Activated T-helper 1 cell treated with anti-CD3 and anti-CD28 coated beads, Interleukin-12 subunit alpha, Interleukin-12 subunit beta, Interleukin-2, Interleukin-4 antibody, amounts not matched to agents 30 ng/mL and 10 ng/mL and 1 ng/mL, durations not matched to agents 14 hours and 24 hours and 36 hours (primary cell): ENCODE results near the gene CACNA1H. TPM values are rescaled to one million over a fixed set of nuclear protein-coding genes. Genes with fewer than 3 reads are reported as not detected.
"Not testable (repeated sequence)": the region's sequence is repeated elsewhere in the genome, so short reads cannot be mapped to it uniquely, and the experiment has no call there.

Experiments used
- DNase-seq: peaks from one replicate; pipeline ENCODE4 v3.0.0; 2021; ENCODE audit warnings: low spot score
- H3K27ac Mint-ChIP-seq: one replicate; pipeline ENCODE4 v1.8.0; 2021; ENCODE audit warnings: mild to moderate bottlenecking, mixed read lengths
- H3K27me3 Mint-ChIP-seq: one replicate; pipeline ENCODE4 v1.8.0; 2022; ENCODE audit warnings: mild to moderate bottlenecking, moderate library complexity, mixed read lengths; ENCODE audit not compliant: insufficient read depth
- H3K36me3 Mint-ChIP-seq: one replicate; pipeline ENCODE4 v1.8.0; 2021; ENCODE audit warnings: low read depth, mixed read lengths
- H3K4me1 Mint-ChIP-seq: one replicate; pipeline ENCODE4 v1.8.0; 2021; ENCODE audit warnings: low read depth, mixed read lengths
- H3K4me3 Mint-ChIP-seq: one replicate; pipeline ENCODE4 v1.8.0; 2021; ENCODE audit warnings: mild to moderate bottlenecking, moderate library complexity, mixed read lengths
- H3K9me3 Mint-ChIP-seq: one replicate; pipeline ENCODE4 v1.8.0; 2021; ENCODE audit warnings: mixed read lengths
- intact Hi-C: fragments of 100-400 bp; cut with micrococcal nuclease; formaldehyde crosslinking; loops from one replicate; pipeline ENCODE4 v1.15.1; 2024
- total RNA-seq: library from RNA; stranded (reverse); gene quantifications from 2 replicates; pipeline ENCODE4 v1.2.3, GENCODE V29; 2022

CACNA1H gene
- total RNA-seq, 1 donor from 2014 or later, result 0.18 TPM

DNA sequence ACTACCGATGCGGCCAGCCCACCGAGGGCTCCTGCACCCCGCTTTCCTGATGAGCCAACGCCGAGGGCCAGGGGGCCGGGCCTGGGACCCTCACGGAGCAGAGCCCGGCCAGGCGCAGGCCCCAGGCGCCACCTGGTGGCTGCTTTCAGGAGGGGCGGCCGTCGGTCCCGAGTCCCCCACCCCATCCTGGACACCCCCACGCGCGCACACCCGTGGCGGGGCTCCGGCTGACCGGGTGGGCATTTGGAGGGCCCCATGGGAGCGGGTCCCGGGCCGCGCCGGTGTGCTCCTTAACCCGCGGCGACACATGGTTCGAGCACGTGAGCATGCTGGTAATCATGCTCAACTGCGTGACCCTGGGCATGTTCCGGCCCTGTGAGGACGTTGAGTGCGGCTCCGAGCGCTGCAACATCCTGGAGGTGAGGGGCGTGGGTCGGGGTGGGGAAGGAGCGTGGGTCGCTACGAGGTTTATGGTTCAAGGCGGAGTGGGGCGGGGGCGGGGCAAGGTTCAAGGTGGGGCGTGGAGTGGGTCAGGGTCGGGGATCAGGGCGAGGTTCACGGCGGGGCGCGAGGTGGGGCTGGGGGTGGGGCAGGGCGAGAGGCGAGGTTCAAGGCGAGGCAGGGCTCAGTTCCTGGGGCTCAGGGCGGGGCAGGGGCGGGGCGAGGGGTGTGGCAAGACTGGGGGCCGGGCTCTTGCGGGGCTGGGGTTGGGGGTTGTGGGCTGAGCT, 41.9 kb downstream of the CACNA1H start:
- H3K9me3 Mint-ChIP-seq, result no peaks in the 10 kb centered on the region
- H3K4me3 Mint-ChIP-seq, result no peak overlapping the region
- no peak for DNase-seq
- no peaks in the 10 kb centered on the region for H3K27me3 Mint-ChIP-seq
- H3K4me1 Mint-ChIP-seq, result no peaks in the 10 kb centered on the region
- H3K36me3 Mint-ChIP-seq, result no peaks in the 10 kb centered on the region
- intact Hi-C loops, result no loop called here
- H3K27ac Mint-ChIP-seq, result no peak overlapping the region

DNA sequence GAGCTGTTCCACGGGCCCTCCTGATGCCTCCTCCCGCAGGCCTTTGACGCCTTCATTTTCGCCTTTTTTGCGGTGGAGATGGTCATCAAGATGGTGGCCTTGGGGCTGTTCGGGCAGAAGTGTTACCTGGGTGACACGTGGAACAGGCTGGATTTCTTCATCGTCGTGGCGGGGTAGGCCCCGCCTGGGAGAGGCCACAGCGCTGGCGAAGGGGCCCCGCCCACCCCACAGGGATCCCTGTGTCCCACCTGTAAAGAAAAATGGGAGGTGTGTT, 42.4 kb downstream of the CACNA1H start:
- no peaks in the 10 kb centered on the region for H3K36me3 Mint-ChIP-seq
- H3K9me3 Mint-ChIP-seq, result no peaks in the 10 kb centered on the region
- intact Hi-C loops, result no loop called here
- no peak overlapping the region for H3K27ac Mint-ChIP-seq
- DNase-seq, result no peak
- no peaks in the 10 kb centered on the region for H3K27me3 Mint-ChIP-seq
- H3K4me3 Mint-ChIP-seq, result no peak overlapping the region
- no peaks in the 10 kb centered on the region for H3K4me1 Mint-ChIP-seq

DNA sequence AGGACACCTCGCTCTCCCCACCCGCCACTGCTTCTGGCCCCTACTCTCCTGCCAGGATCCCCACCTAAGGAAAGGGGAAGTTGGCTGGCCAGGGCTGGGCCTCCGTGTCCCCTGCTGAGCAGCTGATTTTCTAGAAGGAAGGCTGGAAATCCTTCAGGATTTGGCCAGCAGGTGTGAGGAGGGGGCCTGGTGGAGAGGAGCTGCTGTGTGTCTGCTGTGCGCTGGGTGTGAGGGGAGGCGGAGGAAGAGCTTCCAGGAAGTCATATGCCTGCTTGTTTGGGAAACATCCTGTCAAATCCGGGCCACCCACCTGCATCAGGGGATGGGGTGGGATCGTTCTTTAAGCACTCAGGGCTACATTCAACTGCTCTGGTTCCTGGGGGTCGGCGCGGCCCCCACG, 43.6 kb downstream of the CACNA1H start:
- H3K9me3 Mint-ChIP-seq, result no peaks in the 10 kb centered on the region
- H3K27me3 Mint-ChIP-seq, result no peaks in the 10 kb centered on the region
- H3K27ac Mint-ChIP-seq, result no peak overlapping the region
- intact Hi-C loops, result no loop called here
- H3K4me1 Mint-ChIP-seq, result no peaks in the 10 kb centered on the region
- DNase-seq, result no peak
- no peaks in the 10 kb centered on the region for H3K36me3 Mint-ChIP-seq
- H3K4me3 Mint-ChIP-seq, result no peak overlapping the region

DNA sequence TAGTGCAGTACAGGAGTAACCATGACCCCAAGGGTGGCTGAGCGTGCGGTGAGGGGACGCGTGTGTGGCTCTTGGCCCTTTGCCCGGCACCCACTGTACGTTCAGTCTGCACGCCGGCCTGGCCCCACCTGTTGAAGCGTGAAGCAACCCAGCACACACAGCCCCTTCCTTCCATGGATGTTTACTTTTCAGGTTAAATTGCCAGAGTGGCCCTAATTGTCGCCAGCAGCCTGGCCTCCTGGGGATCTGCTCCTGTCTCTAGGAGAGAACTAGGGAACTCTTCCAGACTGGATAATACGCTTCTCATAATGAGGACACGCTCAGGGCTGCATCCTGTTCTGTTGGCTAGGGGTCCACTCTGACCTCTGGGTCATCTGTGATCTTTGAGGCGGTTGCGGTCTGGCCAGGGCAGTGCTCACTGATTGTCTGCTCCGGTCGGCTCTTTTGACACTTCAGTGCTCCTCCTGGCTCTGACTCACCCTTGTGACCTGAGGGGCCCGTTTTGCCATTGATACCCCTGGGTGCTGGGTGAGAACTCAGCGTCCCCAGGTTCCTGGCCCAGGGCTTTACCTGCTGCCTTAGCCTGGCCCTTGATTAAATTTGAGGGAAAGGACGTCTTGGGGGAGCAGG, 44.4 kb downstream of the CACNA1H start:
- DNase-seq, result no peak
- H3K27me3 Mint-ChIP-seq, result no peaks in the 10 kb centered on the region
- no peaks in the 10 kb centered on the region for H3K9me3 Mint-ChIP-seq
- intact Hi-C loops, result no loop called here
- H3K4me1 Mint-ChIP-seq, result no peaks in the 10 kb centered on the region
- H3K36me3 Mint-ChIP-seq, result no peaks in the 10 kb centered on the region
- no peak overlapping the region for H3K27ac Mint-ChIP-seq
- no peak overlapping the region for H3K4me3 Mint-ChIP-seq

DNA sequence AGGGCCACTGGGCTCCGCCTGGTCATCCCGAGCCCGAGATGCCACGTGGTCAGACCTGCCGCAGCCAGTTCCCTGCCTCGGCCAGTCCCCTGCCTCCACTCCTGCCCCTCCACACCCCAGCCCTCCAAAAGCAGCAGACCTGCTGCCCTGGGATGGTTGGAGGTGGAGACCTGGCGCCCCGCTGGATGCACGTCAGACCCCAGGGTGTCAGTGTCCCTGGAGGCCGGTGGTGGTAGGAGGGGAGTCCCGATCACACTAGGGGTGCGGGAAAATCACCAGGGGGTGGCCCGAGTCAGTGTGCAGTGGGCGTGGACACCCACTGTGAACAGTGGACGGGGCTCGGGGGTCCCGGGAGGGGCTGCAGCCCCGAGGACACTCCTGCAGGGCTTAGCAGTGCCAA, 45.3 kb downstream of the CACNA1H start:
- H3K27ac Mint-ChIP-seq, result no peak overlapping the region
- H3K4me3 Mint-ChIP-seq, result no peak overlapping the region
- no peaks in the 10 kb centered on the region for H3K27me3 Mint-ChIP-seq
- H3K4me1 Mint-ChIP-seq, result no peaks in the 10 kb centered on the region
- H3K9me3 Mint-ChIP-seq, result no peaks in the 10 kb centered on the region
- intact Hi-C loops, result no loop called here
- DNase-seq, result no peak
- H3K36me3 Mint-ChIP-seq, result no peaks in the 10 kb centered on the region

DNA sequence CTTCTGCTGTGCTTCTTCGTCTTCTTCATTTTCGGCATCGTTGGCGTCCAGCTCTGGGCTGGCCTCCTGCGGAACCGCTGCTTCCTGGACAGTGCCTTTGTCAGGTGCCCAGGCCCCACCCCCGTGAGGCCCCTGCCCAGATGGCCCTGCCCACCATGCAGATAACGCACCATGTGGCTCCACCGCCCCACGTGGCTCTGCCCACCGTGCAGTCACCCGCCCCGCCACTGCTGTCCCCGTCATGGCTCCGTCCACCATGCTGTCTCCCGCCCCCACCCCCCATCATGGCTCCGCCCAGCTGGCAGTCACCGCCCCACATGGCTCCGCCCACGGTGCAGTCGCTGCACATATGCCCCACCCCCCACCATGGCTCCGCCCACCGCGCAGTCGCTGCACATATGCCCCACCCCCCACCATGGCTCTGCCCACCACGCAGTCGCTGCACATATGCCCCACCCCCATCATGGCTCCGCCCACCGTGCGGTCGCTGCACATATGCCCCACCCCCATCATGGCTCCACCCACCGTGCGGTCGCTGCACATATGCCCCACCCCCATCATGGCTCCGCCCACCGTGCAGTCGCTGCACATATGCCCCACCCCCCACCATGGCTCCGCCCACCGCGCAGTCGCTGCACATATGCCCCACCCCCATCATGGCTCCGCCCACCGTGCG, 45.9 kb downstream of the CACNA1H start:
- H3K9me3 Mint-ChIP-seq, intact Hi-C loops, H3K27ac Mint-ChIP-seq, H3K27me3 Mint-ChIP-seq, H3K4me1 Mint-ChIP-seq, H3K36me3 Mint-ChIP-seq, H3K4me3 Mint-ChIP-seq, DNase-seq: not testable (repeated sequence)

DNA sequence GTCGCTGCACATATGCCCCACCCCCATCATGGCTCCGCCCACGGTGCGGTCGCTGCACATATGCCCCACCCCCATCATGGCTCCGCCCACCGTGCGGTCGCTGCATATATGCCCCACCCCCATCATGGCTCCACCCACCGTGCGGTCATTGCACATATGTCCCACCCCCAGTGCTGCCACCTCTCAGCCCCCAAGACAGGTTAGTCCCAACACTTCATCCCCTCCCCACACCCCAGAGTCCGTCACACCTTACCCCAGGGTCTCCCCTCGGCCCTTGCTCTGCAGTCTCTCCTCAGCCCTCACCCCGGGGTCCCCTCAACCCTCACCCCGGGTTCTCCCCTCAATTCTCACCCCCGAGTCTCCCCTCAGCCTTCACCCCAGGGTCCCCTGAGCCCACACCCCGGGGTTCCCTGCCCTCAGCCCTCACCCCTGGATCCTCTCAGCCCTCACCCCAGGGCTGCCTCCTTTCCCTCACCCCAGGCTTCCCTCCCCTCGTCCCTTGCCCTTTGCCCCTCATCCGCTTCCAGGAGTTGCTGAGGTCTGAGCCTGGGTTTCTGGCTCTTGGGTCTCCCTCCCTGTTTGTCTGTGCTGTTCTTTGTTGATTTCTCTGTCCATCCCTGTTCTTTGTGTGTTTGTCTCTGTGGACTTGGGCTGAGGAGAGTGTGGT, 46.6 kb downstream of the CACNA1H start:
- no peaks in the 10 kb centered on the region for H3K27me3 Mint-ChIP-seq
- no peak for DNase-seq
- no peaks in the 10 kb centered on the region for H3K9me3 Mint-ChIP-seq
- peak overlapping the region; percentile 49 for H3K27ac Mint-ChIP-seq
- intact Hi-C loops, result no loop called here
- no peak overlapping the region for H3K4me3 Mint-ChIP-seq
- no peaks in the 10 kb centered on the region for H3K4me1 Mint-ChIP-seq
- no peaks in the 10 kb centered on the region for H3K36me3 Mint-ChIP-seq

DNA sequence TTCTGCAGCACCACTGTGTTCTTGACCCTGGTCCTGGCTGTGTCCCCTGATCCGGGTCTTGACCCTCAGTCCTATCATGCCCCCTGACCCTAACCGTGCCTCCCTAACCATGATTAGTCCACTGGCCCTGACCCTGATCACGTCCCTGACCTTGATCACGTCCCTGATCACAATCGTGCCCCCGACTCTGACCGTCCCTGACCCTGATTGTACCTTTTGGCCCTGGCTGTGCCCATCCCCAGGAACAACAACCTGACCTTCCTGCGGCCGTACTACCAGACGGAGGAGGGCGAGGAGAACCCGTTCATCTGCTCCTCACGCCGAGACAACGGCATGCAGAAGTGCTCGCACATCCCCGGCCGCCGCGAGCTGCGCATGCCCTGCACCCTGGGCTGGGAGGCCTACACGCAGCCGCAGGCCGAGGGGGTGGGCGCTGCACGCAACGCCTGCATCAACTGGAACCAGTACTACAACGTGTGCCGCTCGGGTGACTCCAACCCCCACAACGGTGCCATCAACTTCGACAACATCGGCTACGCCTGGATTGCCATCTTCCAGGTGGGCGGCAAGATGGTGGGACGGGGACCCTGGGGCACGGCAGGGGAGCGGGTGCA, 47.2 kb downstream of the CACNA1H start:
- no peaks in the 10 kb centered on the region for H3K36me3 Mint-ChIP-seq
- no peaks in the 10 kb centered on the region for H3K4me1 Mint-ChIP-seq
- peak overlapping the region; percentile 49 for H3K27ac Mint-ChIP-seq
- intact Hi-C loops, result no loop called here
- H3K9me3 Mint-ChIP-seq, result no peaks in the 10 kb centered on the region
- no peak for DNase-seq
- H3K4me3 Mint-ChIP-seq, result no peak overlapping the region
- H3K27me3 Mint-ChIP-seq, result no peaks in the 10 kb centered on the region

DNA sequence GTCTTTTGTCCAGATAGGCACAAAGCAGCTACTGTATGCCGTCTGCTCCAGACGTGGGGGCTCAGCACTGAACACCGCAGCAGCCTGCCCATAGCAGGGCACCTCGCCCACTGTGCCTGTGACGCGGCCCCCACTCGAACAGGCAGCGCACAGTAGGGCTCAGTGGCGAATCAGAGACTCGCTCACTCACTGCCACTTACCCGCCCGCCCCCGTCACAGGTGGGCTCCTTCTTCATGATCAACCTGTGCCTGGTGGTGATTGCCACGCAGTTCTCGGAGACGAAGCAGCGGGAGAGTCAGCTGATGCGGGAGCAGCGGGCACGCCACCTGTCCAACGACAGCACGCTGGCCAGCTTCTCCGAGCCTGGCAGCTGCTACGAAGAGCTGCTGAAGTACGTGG, 48.5 kb downstream of the CACNA1H start:
- no peaks in the 10 kb centered on the region for H3K4me1 Mint-ChIP-seq
- intact Hi-C loops, result no loop called here
- H3K9me3 Mint-ChIP-seq, result no peaks in the 10 kb centered on the region
- H3K27me3 Mint-ChIP-seq, result no peaks in the 10 kb centered on the region
- no peak overlapping the region for H3K27ac Mint-ChIP-seq
- no peak for DNase-seq
- no peak overlapping the region for H3K4me3 Mint-ChIP-seq
- H3K36me3 Mint-ChIP-seq, result no peaks in the 10 kb centered on the region

DNA sequence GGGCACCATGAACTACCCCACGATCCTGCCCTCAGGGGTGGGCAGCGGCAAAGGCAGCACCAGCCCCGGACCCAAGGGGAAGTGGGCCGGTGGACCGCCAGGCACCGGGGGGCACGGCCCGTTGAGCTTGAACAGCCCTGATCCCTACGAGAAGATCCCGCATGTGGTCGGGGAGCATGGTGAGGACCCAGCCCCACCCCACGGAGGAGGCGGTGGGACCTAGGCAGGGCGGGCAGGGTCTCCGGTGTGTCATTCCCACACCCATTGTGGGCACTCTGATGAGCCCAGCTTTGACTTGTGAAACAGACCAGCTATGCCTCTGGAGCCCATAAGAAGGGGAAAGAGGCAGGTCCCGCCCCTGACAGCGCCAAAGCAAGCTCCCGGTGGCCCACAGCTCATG, 49.4 kb downstream of the CACNA1H start:
- intact Hi-C loops, result no loop called here
- Mint-ChIP-seq H3K4me3 (no peak overlapping the region), H3K4me1 (no peaks in the 10 kb centered on the region), H3K27me3 (no peaks in the 10 kb centered on the region), H3K9me3 (no peaks in the 10 kb centered on the region), H3K27ac (no peak overlapping the region), H3K36me3 (no peaks in the 10 kb centered on the region)
- no peak for DNase-seq

DNA sequence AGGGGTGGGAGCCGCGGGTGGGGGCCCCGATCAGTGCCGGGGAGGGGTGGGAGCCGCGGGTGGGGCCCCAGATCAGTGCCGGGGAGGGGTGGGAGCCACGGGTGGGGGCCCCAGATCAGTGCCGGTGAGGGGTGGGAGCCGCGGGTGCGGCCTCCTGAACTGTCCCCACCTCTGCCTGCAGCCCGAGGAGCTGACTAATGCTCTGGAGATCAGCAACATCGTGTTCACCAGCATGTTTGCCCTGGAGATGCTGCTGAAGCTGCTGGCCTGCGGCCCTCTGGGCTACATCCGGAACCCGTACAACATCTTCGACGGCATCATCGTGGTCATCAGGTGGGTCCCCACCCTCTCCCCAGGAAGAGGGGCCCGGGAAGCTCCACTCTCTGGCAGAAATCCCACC, 52.0 kb downstream of the CACNA1H start:
- H3K4me3 Mint-ChIP-seq, result no peak overlapping the region
- H3K36me3 Mint-ChIP-seq, result no peaks in the 10 kb centered on the region
- H3K27me3 Mint-ChIP-seq, result no peaks in the 10 kb centered on the region
- DNase-seq, result no peak
- H3K9me3 Mint-ChIP-seq, result no peaks in the 10 kb centered on the region
- no peaks in the 10 kb centered on the region for H3K4me1 Mint-ChIP-seq
- H3K27ac Mint-ChIP-seq, result no peak overlapping the region
- intact Hi-C loops, result no loop called here

DNA sequence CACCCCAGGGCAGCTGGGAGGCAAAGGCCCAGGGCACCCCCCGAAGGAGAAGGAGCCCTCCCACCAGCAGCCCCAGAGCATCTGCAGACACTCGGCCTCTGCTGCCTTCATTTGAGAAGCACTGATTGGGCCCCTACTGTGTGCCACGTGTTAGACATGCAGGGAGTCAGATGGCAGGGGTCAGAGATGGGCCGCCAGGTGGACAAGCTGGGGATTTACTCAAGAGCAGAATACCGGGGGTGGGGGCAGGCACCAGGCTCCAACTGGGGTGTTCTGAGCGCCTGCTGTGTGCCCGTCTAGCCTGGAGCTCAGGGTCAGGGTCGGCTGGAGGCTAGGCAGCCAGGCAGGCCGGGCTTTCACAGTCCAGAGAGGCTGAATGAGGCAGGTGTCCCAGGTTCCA, 53.4 kb downstream of the CACNA1H start:
- Mint-ChIP-seq H3K4me3 (no peak overlapping the region), H3K36me3 (no peaks in the 10 kb centered on the region), H3K27me3 (no peaks in the 10 kb centered on the region), H3K9me3 (no peaks in the 10 kb centered on the region), H3K4me1 (no peaks in the 10 kb centered on the region), H3K27ac (no peak overlapping the region)
- intact Hi-C loops, result no loop called here
- no peak for DNase-seq

DNA sequence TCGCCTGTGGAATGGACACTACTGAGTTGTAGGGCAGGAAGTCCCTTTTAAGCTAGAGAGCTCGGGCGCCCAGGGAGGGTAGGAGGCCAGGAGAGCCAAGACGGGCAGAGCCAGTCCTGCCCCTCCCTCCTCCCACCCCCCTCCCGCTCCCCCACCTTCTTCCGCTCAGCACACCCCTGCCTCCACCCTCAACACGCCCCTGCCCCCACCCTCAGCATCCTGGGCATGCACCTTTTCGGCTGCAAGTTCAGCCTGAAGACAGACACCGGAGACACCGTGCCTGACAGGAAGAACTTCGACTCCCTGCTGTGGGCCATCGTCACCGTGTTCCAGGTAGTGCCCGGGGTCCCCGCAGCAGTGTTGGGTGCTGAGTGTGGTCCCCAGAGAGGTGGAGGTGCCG, 53.9 kb downstream of the CACNA1H start:
- Mint-ChIP-seq H3K36me3 (no peaks in the 10 kb centered on the region), H3K27ac (no peak overlapping the region), H3K4me1 (no peaks in the 10 kb centered on the region), H3K4me3 (no peak overlapping the region), H3K27me3 (no peaks in the 10 kb centered on the region), H3K9me3 (no peaks in the 10 kb centered on the region)
- no peak for DNase-seq
- intact Hi-C loops, result no loop called here
